ENCODE results near the gene C12orf60.

The C12orf60 gene

GRCh38 chr12:14777271-14777670 is 26.2 kb upstream of the C12orf60 start:
- DNase-seq: no peak

GRCh38 chr12:14779834-14780233 is 23.6 kb upstream of the C12orf60 start:
- DNase-seq: no peak

GRCh38 chr12:14780859-14781258 is 22.6 kb upstream of the C12orf60 start:
- no peak for DNase-seq

- no peak for DNase-seq
Observed at GRCh38 chr12:14781563-14781962, 21.9 kb upstream of the C12orf60 start.

GRCh38 chr12:14782756-14783155 is 20.7 kb upstream of the C12orf60 start:
- DNase-seq: no peak

GRCh38 chr12:14784471-14784870 is 19.0 kb upstream of the C12orf60 start:
- DNase-seq: no peak

- DNase-seq: no peak
Observed at GRCh38 chr12:14785568-14785967, 17.9 kb upstream of the C12orf60 start.

GRCh38 chr12:14795028-14795448 is 8.4 kb upstream of the C12orf60 start:
- DNase-seq: no peak

GRCh38 chr12:14802247-14802646 is 1.2 kb upstream of the C12orf60 start:
- no peak for DNase-seq

GRCh38 chr12:14802721-14803010 is 804 bp upstream of the C12orf60 start:
- DNase-seq: peak; percentile 18

- no peak for DNase-seq
Observed at GRCh38 chr12:14803830-14804160, 325 bp downstream of the C12orf60 start.

- no peak for DNase-seq
Observed at GRCh38 chr12:14810167-14810952, 6.9 kb downstream of the C12orf60 start.

GRCh38 chr12:14810953-14811483 is 7.5 kb downstream of the C12orf60 start:
- DNase-seq: no peak

- no peak for DNase-seq
Observed at GRCh38 chr12:14811486-14811885, 8.0 kb downstream of the C12orf60 start.

- DNase-seq: no peak
Observed at GRCh38 chr12:14814014-14814413, 10.5 kb downstream of the C12orf60 start, which contains the start of gene SMCO3. Gene SMCO3 (minus strand): TSS chr12:14814182. CDS start chr12:14806680, 7,502 bp downstream.

- DNase-seq: no peak
Observed at GRCh38 chr12:14824012-14824634, 20.7 kb downstream of the C12orf60 start.

- DNase-seq: no peak
Observed at GRCh38 chr12:14825256-14825655, 21.8 kb downstream of the C12orf60 start.

GRCh38 chr12:14826491-14826890 is 23.0 kb downstream of the C12orf60 start:
- peak; percentile 23 for DNase-seq

- DNase-seq: no peak
Observed at GRCh38 chr12:14827043-14827442, 23.6 kb downstream of the C12orf60 start.

- no peak for DNase-seq
Observed at GRCh38 chr12:14828892-14829291, 25.4 kb downstream of the C12orf60 start.

- no peak for DNase-seq
Observed at GRCh38 chr12:14833336-14833735, 29.9 kb downstream of the C12orf60 start.

- no peak for DNase-seq
Observed at GRCh38 chr12:14833952-14834351, 30.5 kb downstream of the C12orf60 start.

GRCh38 chr12:14834509-14834908 is 31.0 kb downstream of the C12orf60 start:
- DNase-seq: no peak
